ENCODE results near the gene ZBTB20.

DNA sequence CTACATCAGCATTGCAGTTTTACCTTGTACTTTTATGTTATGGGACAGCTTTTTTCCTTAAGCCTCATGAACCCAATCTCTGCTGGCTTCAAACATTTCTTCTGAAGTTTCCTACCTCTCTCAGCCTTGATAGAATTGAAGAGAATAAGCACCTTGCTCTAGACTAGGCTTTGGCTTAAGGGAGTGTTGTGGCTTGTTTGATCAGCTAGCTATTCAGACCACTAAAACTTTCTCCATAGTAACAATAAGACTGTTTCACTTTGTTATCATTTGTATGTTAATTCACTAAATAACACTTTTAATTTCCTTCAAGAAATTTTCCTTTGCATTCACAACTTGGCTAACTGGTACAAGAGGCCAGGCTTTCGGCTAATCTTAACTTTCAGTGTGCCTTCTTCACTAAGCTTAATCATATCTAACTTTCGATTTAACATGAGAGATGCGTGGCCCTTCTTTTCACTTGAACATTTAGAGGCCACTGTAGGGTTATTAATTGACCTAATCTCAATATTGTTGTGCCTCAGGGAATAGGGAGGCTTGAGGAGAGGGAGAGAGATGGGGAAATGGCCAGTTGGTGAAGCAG is 861.3 kb downstream of the ZBTB20 start:
- TF ChIP-seq, protein P1, sequence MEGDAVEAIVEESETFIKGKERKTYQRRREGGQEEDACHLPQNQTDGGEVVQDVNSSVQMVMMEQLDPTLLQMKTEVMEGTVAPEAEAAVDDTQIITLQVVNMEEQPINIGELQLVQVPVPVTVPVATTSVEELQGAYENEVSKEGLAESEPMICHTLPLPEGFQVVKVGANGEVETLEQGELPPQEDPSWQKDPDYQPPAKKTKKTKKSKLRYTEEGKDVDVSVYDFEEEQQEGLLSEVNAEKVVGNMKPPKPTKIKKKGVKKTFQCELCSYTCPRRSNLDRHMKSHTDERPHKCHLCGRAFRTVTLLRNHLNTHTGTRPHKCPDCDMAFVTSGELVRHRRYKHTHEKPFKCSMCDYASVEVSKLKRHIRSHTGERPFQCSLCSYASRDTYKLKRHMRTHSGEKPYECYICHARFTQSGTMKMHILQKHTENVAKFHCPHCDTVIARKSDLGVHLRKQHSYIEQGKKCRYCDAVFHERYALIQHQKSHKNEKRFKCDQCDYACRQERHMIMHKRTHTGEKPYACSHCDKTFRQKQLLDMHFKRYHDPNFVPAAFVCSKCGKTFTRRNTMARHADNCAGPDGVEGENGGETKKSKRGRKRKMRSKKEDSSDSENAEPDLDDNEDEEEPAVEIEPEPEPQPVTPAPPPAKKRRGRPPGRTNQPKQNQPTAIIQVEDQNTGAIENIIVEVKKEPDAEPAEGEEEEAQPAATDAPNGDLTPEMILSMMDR (IDR thresholded peaks at IDR 0.05; ENCODE audit: insufficient read depth, low read length, poor library complexity, severe bottlenecking), result no peak
- no peak for TF ChIP-seq EZH2phosphoT487 (conservative IDR thresholded peaks at IDR 0.05; ENCODE audit: low read length)

All from SU-DHL-6 (cell line).